GM13977 (cell line): ENCODE measurements around the gene CCDC183.

ENCODE experiments used
- DNase-seq: peaks from one replicate; pipeline ENCODE4 v3.0.0; 2012; ENCODE audit warnings: low spot score
- CTCF ChIP-seq: IDR thresholded peaks from 2 replicates; pipeline ENCODE4 v1.5.1; 2012; ENCODE audit warnings: mild to moderate bottlenecking, control low read depth; ENCODE audit not compliant: insufficient read depth; ENCODE audit errors: extremely low read depth, missing control alignments
- in situ Hi-C: fragments of 300-500 bp; cut with MboI; formaldehyde crosslinking; loops from one replicate; pipeline ENCODE4 v1.12.0; 2022; ENCODE audit warnings: low sequenced_read_pairs, low pct_unique_long_range_greater_than_20kb, mixed read lengths, inconsistent platforms; ENCODE audit not compliant: unreplicated experiment

CCDC183 gene

GRCh38 chr9:136847826-136848392, 51.8 kb downstream of the CCDC183 start:
- DNase-seq = peak; percentile 84
- in situ Hi-C loops = no loop called here
- TF ChIP-seq CTCF = no peak

GRCh38 chr9:136848393-136849037, 52.4 kb downstream of the CCDC183 start:
- peak; percentile 83 for DNase-seq
- no peak for TF ChIP-seq CTCF
- in situ Hi-C loops = no loop called here

GRCh38 chr9:136849038-136849959, 53.2 kb downstream of the CCDC183 start, which contains the start of gene PHPT1:
Gene PHPT1 (plus strand): TSS chr9:136849409. CDS start chr9:136849431, 22 bp downstream.
- in situ Hi-C loops = no loop called here
- DNase-seq = peak; percentile 100
- no peak for TF ChIP-seq CTCF

GRCh38 chr9:136849960-136850865, 54.1 kb downstream of the CCDC183 start:
- TF ChIP-seq CTCF = no peak
- DNase-seq = no peak
- in situ Hi-C loops = no loop called here

GRCh38 chr9:136850866-136851775, 55.0 kb downstream of the CCDC183 start:
- no peak for TF ChIP-seq CTCF
- in situ Hi-C loops = no loop called here
- DNase-seq = no peak
